HG03439 (cell line): ENCODE data around the gene SPARCL1.
A peak's percentile ranks its signal among the peaks of the same experiment; 100 is the strongest.
"Not testable (repeated sequence)": the region's sequence is repeated elsewhere in the genome, so short reads cannot be mapped to it uniquely, and the experiment has no call there.

Source experiments
- ATAC-seq: cut with Tn5 transposase; IDR thresholded peaks from one replicate; pipeline ENCODE4 v1.9.1; 2021; ENCODE audit warnings: mild to moderate bottlenecking, moderate library complexity; ENCODE audit not compliant: unreplicated experiment

Gene SPARCL1

DNA sequence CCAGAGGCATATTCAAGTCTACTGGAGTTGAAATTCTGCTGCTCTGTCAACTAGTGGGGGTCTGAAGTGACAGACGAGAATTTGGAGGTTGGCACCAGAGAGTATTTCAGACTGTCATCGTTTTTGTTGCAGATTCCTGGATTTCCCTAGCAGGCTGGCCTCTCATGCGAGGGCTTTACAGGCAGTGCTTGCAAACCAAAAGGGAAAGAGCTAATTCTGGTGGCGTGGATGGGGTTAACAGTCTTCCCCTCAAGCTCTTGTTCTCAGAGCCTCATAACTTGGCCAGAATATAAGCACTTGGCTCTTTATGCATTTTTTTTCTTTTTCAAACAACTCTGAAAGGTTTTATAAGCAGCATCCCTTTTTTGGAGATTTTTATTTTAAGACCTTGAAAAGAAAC lies at the start of gene SPARCL1:
TSS of gene SPARCL1 (minus strand) at position 190 of the 400 bp plus-strand sequence. CDS start 29,802 bp downstream, outside the sequence.
- ATAC-seq, result no peak

GRCh38 chr4:87575983-87576382 lies 46.8 kb upstream of the SPARCL1 start:
- no peak for ATAC-seq

DNA sequence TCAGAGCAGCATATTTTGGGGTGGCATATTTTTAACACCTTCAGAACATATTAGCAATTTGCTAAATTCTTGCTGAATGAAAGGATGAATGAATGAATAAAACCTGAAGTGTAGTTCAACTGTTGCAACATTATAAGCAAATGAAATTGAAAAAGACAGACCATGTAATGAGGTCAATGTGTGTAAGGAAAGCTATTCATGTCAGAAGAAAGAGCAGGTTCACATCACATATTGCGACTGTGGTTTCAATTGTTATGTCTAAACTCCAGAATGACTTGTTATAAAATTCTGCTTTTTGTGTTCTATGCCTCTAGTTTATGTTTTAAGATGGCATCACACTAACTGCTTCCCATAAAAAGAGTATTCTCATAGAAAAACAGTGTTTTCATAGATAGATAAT lies 46.2 kb upstream of the SPARCL1 start:
- no peak for ATAC-seq

- ATAC-seq, result no peak
These were observed 45.8 kb upstream of the SPARCL1 start for GRCh38 chr4:87574996-87575395.

DNA sequence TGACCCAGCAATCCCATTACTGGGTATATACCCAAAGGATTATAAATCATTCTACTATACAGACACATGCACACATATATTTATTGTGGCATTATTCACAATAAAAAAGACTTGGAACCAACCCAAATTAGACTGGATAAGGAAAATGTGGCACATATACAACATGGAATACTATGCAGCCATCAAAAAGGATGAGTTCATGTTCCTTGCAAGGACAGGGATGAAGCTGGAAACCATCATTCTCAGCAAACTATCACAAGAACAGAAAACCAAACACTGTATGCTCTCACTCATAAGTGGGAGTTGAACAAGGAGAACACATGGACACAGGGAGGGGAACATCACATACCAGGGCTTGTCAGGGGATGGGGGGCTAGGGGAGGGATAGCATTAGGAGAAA lies 45.2 kb upstream of the SPARCL1 start:
- not testable (repeated sequence) for ATAC-seq

GRCh38 chr4:87570290-87570805 lies 41.2 kb upstream of the SPARCL1 start:
- ATAC-seq, result no peak

DNA sequence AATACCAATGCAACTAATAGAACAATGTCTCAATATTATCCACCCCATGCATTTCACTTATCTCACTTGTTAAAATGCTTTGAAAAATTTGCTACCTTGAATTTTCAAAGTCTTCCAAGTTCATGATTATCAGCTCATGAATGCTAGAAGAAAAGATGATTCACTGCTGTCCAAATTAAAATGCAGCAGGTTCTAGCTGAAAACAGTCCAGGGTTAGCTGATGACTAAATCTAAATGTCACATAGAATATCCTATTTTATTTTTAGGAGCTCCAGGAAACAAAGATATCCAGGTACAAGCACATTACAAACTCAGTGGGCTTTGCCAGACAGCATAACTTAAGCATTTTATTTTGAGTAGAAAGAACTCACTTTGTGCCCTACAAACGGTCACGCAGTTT lies 38.0 kb upstream of the SPARCL1 start:
- no peak for ATAC-seq

DNA sequence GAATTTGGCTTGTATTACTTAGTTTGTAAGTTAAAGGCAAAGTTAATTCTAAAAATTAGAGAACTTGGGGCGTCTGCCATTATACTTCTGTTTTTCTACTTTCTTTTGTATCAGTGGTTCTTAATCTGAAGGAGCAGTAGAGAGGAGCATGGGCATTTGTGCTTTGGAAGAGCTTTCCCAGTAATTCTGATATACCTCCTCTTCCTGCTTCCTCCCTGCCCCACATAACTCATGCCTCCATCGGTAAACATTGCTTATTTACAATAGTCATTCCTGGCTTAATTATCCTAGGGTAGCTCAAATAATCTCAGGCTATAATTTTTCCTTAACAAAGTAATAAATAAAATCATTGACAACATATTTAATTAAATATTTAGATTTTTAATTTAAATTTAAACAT lies 37.1 kb upstream of the SPARCL1 start:
- no peak for ATAC-seq

- ATAC-seq, result no peak
These were observed 36.6 kb upstream of the SPARCL1 start for GRCh38 chr4:87565746-87566145.

GRCh38 chr4:87560802-87561201 lies 31.6 kb upstream of the SPARCL1 start:
- no peak for ATAC-seq

DNA sequence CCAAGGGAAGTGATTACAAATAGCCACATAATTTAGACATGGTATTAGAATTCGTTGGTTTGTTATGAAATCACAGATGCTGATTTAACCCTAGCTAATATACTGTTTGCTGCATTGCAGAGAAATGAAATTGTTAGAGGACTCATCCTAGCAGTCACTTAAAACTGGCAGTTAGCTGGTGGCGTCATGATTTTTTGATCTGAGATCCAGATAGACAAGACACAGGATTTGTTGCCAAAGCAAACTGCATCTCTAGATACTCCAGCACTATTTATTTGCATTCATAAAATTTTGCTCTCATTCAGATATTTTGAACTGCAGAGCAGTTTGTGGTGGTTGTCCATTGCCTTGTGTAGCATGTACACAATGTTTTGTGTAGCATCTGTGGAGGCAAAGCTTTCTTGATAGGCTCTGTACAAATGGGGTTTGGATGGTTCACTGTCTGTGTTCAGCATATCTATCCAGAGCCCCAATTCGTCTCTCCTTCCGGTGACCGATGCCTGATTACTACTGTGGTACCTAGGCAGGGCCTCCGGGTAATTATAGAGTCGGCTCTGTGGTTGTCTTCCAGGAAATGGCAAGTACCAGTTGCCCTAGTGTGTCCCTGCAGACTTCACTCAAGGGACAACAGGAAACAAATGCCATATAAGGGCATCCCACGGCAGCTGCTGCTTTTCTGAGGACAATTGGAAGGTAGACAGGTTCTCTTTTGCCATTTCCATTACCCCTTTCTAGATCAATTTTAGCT lies 30.1 kb upstream of the SPARCL1 start:
- ATAC-seq, result peak; percentile 98

DNA sequence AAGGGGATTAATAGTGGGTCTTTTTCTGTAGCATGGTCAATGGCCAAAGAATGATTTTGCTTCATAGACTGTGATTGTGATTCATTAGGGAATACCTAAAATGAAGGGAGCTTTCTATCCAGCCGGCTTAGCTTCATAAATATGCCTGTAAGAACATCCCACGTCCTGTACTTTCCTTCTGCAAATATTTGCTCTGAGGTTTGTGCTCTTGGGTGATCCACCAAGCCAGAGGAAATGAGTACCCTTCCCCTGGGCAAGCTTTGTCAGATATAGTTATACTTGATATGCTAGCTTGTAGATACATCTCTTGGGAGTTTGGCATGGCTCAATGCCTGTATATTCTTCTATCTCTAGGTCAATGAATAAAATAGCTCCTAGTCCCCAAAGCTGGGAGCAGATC lies 28.2 kb upstream of the SPARCL1 start:
- ATAC-seq, result no peak

GRCh38 chr4:87555773-87556619 lies 26.8 kb upstream of the SPARCL1 start:
- no peak for ATAC-seq

- ATAC-seq, result no peak
These were observed 24.0 kb upstream of the SPARCL1 start for GRCh38 chr4:87553182-87553581.

- no peak for ATAC-seq
These were observed 22.2 kb upstream of the SPARCL1 start for GRCh38 chr4:87551361-87551760.

DNA sequence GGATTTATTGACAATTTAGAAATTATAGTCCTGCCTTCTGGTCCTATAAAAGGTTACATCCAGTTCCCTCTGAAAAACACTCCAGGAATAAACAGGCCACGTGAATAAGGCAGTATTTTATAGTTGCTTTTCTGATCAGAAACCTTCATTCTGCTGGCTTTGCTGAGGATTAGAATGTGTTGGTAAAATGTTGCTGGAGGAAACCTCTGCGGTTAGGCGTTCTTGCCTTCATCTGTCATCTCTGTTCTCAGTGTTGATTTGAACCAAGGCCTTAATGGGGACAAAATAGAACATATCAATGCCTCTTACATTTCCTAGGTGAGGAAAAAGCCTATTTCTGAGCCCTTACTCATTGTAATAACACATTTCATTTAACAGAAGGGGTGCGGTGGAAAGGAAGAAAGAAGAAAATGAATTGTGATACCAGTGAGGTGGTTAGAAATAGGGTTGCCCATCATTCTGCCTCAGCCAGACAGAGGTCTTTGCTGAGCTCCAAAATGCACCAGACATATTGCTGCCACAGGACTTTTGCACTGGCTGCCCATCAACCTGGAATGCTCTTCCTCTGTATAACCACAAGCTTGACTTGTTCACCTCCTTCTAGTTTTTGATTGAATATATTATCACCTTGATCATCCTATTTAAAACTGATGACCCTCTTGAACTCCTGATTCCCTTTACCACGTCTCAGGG lies 18.0 kb upstream of the SPARCL1 start:
- no peak for ATAC-seq

DNA sequence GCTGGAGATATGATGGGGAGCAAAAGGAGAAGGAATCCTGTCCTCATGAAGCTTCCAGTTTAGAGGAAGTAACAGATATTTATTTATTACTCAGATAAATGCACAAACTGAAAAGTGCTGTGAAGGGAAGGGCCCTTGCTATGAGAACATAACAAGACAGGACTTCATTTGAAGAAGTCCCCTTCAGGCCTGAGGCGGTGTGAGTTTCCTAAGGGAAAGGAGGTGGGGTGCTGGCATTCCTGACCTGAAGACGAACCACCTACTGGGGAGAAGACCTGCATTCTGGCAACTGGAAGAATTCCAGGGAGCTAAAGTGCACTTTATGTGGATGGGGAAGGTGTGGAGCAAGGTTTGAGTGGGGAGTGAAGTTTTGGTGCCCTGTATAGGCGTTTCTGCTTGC lies 15.9 kb upstream of the SPARCL1 start:
- ATAC-seq, result no peak

GRCh38 chr4:87543835-87544461 lies 14.8 kb upstream of the SPARCL1 start:
- no peak for ATAC-seq

DNA sequence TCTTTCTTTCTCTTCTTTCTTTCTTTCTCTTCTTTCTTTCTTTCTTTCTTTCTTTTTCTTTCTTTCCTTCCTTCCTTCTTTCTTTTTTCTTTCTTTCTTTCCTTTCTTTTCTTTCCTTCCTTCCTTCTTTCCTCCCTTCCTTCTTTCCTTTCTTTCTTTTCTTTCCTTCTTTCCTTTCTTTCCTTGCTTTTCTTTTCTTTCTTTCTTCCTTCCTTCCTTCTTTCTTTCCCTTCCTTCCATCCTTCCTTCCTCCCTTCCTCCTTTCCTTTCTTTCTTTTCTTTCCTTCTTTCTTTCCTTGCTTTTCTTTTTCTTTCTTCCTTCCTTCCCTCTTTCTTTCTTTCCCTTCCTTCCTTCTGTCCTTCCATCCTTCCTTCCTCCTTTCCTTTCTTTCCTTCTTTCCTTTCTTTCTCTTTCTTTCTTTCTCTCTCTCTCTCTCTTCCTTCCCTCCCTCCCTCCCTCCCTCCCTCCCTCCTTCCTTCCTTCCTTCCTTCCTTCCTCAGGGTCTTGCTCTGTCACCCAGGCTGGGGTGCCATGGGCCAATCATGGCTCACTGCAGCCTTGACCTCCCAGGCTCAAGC lies 13.6 kb upstream of the SPARCL1 start:
- ATAC-seq, result no peak

- ATAC-seq, result no peak
These were observed 13.0 kb upstream of the SPARCL1 start for GRCh38 chr4:87541956-87542709.
